Activated gamma-delta T cell treated with anti-CD3 and anti-CD28 coated beads, Interleukin-2, amount 50 U/mL, for 16 hours (primary cell): ENCODE measurements around the gene DOCK11.

Experiments
- DNase-seq: peaks from one replicate; pipeline ENCODE4 v3.0.0-alpha.2; 2020; ENCODE audit warnings: low read depth

DOCK11 gene

DNA sequence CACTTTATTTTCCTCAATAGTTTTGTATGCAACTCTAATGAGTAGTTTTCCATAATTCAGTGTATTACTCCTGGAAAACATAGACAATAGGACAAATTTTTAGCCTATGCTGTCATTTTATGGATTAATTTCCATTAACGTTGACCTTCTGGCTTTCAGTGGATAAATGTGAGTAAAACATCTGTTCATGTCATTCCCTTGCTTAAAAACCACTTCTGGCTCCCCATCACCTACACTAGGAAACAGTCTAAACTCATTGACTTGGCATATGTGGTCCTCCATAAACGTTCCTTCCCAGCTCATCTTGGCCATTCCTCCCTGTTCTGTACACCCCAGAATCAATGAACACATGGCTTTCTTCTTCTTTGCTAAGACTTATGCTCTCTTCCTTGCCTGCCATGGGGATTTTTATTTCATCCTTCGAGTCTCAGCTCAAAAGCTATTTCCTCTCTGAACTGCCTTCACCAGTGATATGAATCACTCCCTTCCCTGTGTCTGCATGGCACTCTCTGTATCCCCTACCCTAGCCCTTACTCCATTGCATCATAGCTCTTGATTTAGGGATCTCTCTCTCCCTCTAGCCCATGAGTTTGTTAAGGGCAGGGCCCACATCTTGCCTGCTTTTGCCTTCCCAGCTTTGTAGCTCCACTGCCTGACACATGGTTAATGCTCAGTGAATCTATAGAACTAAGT lies 34.8 kb downstream of the DOCK11 start:
- DNase-seq: no peak

DNA sequence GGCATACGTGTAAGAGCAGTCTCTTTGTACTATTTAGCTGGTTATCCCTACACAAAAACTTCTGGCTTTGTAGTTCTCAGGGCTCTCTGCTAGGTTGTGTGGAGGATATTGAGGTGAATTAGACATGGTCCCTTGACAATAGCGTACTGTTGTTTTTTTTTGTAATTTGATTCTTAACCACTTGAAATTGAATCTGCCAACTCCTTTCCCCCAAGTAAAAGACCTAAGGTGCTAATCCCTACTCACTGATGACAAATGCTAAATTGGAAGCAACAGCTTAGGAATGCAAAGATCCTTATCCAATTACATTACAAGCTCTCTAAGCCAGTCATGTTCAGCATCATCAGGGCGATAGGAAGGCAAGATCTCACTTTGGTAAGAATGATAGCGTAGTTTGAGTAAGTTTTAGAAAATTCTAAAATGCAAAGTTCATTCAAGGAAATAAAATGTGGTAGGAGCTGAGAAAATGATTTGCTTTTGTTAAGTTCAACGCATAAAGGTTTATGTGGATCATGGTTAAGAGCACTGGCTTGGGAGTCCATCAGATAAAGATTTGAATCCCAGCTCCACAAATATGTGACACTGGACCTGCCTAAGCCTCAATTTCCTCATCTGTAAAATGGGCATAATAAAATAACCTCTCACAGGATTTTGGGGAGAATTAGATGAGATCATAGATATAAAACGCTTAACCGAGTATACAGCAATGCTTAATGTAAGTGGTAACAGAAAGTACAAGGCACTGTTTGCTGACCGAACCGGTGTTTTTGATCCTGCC lies 39.3 kb downstream of the DOCK11 start:
- DNase-seq: no peak

DNA sequence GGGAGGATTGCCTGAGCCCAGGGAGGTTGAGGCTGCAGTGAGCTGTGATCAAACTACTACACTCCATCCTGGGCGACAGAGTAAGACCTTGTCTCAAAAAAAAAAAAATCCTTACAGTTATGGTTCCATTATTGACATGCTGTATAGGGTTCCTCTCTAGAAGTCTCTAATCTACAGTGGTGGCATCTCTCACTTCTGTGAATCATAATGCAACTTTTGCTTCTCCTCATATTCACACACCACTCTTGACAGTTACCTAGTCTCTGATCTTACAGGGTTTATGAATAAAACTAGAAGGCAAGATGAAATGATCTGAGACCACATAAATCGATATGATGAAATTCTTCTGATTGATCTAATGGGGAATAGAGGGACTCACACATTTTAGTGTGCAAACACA lies 40.6 kb downstream of the DOCK11 start:
- no peak for DNase-seq

DNA sequence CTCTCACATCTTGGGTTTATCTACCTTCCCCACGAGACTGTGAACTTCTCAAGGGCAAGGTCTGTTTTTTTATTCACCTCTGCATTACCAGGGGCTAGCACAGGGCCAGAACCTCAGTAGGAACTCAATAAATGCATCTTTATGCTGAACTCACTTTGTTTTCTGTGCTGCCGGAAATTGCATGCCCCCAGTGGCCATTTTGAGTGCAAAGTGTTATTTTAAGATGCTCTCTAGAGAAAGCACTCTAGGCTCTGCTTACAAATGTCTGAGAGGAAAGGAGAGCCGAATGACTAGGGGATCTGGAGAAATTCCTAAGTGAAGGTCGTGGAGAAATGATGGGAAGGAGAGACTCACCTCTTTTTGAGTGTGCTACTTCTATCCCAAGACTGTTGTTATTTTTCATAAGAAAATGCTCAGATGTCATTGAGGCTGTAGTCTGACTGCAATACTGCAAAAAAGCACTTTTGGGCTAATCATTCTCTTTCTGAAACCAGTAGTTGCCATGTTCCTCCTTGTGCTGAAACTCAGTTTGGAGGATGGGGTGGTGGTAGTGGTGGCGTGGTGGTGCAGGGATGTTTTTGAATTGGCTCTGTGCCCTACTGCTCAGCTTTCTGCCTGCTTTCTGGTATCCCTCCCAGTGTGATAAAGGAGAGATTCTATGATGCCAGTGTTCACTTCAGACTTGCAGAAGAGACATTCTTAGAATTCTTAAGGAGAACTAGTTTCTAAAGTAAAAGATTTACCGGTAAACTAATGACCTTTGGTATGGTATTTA lies 41.3 kb downstream of the DOCK11 start:
- peak; percentile 23 for DNase-seq

DNA sequence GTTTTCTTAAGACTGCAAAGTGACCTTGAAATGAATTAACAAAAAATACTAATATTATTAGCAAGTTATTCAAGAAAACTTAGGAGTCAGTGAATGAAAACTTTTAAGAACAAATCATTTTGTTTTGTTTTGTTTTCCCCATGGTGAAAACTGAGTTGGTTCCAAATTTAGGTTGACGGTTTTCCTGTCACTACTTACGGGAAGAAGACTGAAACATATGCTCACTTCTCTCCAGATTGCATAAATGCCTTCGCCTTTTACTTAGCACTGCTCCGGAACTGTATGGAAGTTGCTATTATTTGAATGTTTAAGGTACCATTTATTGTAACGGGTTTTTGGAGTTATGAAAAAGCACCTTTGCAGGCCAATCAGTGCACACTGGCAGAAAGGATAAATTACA lies 42.8 kb downstream of the DOCK11 start:
- DNase-seq: no peak

DNA sequence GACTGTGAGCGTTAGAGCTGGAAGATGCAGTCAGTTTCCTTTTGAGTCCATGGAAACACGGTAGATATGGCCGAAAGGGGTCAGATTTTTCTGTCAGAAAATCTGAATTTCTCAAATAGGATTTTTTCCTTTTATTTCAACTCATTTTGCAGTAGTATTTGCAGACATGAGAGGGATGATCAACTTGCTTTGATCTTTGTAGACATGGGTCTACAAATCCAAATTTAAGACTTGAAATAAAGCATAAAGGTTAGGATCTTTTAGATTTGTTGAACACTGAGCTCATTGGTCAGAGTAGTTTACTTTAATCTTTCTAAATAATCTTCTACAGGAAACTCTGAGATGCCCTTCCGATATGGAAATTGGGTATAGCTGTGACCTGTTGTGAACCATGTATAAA lies 44.7 kb downstream of the DOCK11 start:
- DNase-seq: no peak

DNA sequence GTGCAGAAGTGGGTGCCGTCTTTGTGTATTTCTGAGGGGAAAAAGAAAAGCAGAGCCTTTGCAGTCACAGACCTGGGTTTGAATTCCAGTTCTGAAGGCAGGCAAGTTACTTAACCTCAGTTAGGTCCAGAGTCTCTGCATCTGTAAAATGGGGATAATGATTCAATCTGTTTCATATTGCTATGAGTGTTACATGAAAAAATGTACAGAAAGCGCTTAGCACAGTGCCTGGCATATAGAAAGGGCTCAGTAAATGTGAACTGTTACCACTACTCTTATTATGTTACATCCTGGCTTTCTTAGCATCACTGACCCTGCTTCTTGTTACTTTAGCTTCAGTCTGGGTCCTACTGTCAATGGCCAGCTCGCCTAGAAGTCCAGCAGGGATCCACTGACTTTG lies 45.9 kb downstream of the DOCK11 start:
- no peak for DNase-seq

DNA sequence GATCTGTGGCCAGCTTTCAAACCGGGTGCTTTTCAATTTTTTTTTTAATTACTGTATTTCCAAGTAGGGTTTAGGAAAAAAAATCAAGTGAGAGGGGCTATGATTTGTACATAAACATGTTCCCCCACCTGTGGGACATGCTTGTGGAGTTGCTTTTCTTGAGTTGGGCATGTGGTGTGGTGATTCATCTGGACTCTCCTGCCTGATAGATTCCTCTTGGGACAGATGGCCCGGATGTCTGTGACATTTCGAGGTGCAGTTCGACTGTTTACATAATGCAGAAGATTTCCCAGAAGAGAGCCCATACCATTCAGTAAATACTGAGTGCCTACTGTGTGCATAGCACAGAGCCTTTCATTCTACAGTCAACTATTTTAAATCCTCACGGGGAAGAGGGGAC lies 49.9 kb downstream of the DOCK11 start:
- DNase-seq: no peak

DNA sequence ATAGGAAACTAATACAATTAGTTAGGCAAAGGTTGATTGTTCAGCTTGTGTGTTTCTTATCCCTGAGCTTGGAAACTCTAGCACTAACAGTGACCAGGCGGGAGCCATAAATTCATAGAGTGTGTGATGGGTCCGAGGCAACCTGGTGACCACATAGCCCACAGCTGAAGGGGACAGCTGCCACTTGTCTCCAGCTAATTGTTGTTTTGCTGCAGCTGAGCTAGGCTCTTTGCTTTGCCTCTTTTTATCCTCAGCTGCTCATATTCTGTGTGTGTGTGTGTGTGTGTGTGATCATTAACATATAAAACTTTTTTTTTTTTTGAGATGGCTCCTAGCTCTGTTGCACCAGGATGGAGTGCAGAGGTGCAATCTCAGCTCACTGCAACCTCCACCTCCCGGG lies 53.2 kb downstream of the DOCK11 start:
- DNase-seq: no peak

DNA sequence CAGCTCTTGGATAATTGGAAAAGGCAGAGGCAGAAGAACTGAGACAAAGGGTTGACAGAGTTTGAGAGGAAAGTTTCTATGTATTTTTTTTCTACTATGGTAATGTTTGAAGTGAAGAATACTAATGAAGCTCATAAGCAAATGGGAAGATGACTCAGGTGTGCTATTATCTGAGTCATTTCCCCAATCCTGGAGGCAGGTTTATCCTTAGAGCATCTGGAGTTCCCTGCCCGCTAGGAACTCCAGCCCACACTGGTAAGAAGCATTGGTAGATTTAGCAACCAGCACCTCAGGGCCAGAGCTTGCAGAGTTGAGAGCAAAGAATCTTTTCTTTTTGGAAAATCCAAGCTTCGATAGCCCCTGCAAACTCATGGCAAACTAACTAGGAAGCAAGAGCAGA lies 55.2 kb downstream of the DOCK11 start:
- no peak for DNase-seq

DNA sequence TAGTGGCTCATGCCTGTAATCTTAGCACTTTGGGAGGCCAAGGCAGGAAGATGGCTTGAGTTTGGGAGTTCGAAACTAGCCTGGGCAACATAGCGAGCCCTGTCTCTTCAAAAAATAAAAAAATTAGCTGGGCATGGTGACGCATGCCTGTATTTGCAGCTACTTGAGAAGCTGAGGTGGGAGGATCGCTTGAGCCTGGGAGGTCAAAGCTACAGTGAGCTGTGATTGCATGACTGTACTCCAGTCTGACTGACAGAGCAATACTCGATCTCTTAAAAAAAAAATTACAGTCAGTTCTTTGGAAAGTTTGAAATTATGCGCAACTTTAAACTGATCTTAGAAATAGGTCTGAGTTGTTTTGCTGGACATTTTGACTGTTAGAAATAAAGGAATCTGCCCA lies 55.8 kb downstream of the DOCK11 start:
- DNase-seq: no peak

DNA sequence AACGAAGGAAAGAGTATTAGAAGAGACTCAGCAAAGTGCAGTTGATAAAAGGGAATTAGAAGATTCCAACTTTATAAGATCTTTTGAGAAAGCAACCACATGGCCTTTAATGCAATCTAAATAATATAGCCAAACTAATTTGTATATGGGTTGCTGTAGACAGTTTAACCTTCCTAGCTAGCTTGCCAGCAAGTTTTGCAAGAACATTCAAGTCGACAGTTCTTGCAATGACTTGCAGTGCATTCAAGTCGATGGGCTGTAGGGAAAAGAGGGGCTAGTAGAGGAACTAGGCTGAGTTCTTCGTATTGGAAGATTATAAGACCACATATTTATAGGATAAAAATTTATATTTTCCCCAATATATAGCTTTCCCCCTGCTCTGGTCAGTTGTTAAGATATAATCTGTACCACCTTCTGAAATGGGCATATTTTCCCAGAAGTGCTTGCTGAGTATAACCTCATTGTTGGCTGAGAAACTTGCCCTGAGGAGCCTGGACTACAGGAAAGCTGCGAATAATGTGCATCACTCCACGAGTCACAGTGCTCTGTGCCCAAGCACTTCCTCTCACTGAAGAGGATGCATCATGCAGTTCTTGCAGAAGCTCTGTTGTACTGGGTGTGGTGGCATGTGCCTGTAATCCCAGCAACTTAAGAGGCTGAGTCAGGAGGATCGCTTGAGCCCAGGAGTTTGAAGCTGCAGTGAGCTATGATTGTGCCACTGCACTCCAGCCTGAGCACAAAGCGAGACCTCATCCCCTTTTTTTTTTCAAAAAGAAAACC lies 56.7 kb downstream of the DOCK11 start:
- no peak for DNase-seq

DNA sequence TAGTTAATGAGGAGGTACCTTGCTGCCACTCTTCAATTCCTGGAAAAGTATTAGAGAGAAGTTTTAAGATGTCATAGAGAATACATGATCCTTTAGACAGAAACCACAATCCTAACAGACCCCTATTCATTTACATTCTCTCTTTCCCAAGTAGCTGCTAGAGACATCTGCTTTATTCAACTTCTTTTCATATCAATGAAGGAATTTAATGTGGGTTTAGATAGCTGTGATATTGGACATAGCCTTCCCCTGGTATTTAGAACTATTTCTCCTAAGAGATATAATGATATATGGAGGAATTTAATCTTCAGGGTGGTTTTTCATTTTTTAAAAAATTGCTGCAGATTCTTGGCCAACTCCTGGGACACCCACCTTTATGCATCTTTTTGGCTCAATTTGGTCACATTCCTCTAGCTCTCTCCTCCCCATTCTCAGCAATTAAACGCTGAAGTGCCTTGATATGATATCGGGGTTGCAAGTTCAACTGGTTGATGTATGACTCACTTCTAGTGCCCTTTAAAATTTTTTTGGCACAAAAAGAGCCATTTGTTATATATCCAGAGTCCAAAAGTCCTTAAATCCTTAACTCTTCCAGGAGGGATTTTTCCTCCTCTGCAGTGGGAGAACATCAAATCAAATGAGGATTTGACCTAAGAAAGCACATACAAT lies 57.6 kb downstream of the DOCK11 start:
- no peak for DNase-seq

DNA sequence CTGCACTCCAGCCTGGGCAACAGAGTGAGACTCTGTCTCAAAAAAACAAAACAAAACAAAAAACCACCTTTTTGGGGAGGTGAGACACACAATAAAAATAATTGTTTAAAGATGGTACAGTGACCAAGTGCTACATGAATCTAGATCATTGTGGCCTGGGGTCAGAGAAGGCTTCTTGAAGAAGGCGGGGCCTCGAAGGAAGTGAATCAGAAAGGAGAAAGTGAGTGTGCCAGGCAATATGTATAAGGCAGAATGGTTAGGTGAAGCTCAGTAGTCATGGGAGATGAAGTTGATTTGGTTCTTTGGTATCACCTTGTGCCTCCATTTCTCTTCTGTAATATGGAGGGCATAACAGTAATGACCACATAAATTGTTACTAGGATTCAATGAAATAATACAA lies 58.9 kb downstream of the DOCK11 start:
- DNase-seq: no peak

DNA sequence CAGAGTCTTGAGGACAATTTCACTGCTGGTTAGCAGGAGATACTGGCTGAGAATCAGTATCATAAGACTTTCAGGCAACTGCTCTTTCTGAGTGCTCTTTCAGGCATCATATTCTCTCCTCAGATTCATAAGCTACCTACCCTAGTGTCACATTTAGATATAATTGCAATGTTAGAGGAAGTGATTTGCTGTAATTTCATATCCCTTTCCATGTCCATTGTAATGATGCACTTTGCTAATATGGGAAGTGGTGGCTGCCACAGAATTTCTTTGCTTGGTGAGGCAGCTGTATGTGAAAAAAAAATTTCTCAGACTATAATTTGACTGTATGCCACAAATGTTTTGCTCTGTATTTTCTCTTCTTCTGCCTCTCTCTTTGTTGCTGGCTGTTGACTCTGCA lies 63.3 kb downstream of the DOCK11 start:
- DNase-seq: no peak

DNA sequence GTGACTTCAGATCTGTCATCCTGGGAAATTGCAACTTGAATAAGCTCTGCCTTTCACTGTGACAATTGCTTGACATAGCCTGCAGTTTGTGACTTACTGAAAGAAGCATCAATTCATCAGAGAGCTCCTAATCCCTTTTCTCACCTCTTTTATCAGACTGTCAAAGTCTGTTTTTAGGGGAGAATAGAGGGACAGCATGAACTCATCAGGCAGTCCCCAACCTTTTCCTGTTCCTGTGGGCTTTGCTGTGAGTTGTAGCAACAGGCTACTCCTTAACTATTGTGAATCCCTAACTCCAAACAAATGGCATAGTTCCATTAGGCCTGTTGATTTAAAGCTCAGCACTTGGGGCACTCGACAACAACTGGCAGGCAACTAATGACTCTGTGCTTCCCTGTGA lies 64.9 kb downstream of the DOCK11 start:
- no peak for DNase-seq

DNA sequence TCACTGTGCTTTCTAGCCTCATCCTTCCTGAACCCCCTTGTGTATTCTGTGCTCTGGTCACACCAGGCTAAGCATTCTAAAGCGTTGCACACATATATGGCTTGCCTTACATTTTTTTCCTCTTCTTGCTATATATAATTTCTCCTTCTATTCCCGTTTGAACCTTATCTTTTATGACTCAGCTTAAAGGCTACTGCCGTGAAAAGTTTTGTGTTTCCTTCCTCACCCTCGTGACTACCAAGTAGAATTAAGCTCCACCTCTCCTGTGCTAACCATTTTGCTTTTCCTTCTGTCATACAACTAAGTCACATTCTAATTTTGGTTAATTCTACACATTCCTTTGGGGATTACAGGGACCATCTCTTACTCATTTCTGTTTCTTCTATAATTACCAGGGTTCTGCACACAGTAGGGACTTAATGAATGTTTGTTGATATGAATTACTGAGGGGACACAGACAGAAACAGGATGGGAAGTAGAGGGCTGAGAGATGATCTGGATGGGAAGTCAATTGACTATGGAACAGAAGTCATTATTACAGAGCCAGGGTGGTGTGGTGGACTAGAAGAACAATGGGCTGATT lies 67.1 kb downstream of the DOCK11 start:
- DNase-seq: no peak

DNA sequence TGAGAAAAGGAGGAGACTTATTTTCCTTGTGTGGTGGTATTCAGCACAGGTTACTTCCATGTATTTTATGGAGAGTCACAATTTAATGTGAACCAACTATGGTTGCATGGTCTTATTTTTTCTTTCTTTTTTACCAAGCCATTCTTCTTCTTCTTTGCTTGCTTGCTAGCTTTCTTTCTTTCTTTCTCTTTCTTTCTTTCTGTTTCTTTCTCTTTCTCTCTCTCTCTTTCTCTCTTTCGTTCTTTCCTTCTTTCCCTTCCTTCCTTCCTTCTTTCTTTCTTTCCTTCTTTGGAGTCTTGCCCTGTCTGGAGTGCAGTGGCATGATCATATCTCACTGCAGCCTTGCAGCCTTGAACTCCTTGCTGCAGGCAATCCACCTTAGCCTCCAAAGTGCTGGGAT lies 68.9 kb downstream of the DOCK11 start:
- no peak for DNase-seq

DNA sequence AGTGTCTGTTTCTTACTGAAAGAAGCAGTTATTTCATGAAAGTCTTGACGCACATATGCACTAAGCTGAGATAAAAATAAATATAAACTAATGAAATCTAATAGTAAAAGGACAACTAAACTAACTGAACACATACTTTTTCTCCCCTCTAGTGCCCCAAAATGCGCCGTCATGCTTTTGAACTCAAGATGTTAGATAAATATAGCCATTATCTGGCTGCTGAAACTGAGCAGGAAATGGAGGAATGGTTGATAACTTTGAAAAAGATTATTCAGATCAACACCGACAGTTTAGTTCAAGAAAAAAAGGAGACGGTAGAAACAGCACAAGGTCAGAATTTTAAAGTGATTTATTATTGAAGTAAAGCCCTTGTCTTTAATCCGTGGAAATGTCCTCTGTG lies 70.2 kb downstream of the DOCK11 start:
- no peak for DNase-seq

DNA sequence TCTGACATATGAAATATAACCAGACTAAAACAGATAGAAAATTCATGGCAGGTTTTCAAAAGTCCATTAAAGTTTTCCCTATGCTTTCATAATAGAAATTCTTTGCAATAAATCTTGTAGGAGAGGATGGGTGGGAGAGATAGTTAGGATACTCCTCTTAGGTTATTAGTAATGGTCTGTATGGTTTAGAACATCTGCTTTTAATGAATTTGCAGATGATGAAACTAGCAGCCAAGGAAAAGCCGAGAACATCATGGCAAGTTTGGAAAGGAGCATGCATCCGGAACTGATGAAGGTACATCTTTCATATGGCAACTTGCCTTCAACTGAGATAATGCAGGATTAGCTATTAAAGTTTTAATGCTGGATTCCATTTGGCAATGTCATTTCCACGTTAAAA lies 70.7 kb downstream of the DOCK11 start:
- no peak for DNase-seq

DNA sequence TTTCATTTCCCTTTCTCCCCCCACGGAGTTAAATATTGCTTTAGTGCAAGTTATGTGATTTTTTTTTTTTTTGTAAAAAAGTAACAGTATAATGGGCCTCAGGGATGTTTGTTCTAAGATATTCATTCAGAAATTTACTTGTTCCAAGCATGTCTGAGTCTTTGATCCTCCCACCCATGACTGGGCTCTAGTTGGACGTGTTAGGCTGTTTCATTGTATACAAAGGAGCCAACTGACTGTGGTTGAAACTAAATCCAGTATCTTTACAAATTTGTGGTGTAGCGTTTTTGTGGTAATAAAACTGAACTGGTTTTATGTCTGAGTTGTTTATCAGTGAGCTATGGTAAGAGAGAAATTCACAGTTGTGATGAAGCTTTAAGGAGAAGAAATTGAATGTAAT lies 74.1 kb downstream of the DOCK11 start:
- no peak for DNase-seq
